Fibroblast of lung (primary cell): Measurements from ENCODE around the gene MAP2K5. TPM values are rescaled to one million over a fixed set of nuclear protein-coding genes. Genes with fewer than 3 reads are reported as not detected.

Source experiments
- DNase-seq, 2 donors: peaks; one replicate each; pipeline versions ENCODE4 v3.0.0 to v3.0.0-alpha.2; 2010; ENCODE audit warnings: low read depth in 2 of 2
- H2AFZ ChIP-seq: 2 replicates; pipeline ENCODE4 v1.5.1; 2012; ENCODE audit warnings: low read length, control low read depth, inconsistent platforms
- H3K27ac ChIP-seq: 2 replicates; pipeline ENCODE4 v1.5.1; 2011; ENCODE audit warnings: low read length, control low read depth; ENCODE audit not compliant: insufficient read depth
- H3K27me3 ChIP-seq: 2 replicates; pipeline ENCODE4 v1.5.1; 2011; ENCODE audit warnings: mild to moderate bottlenecking, low read length; ENCODE audit not compliant: control insufficient read depth, insufficient read depth
- H3K36me3 ChIP-seq: 2 replicates; pipeline ENCODE4 v1.5.1; 2011; ENCODE audit warnings: low read length; ENCODE audit not compliant: control insufficient read depth, insufficient read depth
- H3K4me1 ChIP-seq: 2 replicates; pipeline ENCODE4 v1.5.1; 2011; ENCODE audit warnings: low read length; ENCODE audit not compliant: control insufficient read depth, insufficient read depth; ENCODE audit errors: extremely low read depth
- H3K4me2 ChIP-seq: 2 replicates; pipeline ENCODE4 v1.5.1; 2011; ENCODE audit warnings: low read length, control low read depth; ENCODE audit not compliant: insufficient read depth; ENCODE audit errors: extremely low read depth
- H3K4me3 ChIP-seq, 4 experiments: fragments of 200-600 bp in 1 of 4; sonication (generic) in 1 of 4; replicated peaks in 1 of 4; 2 replicates each; pipeline ENCODE4 v1.5.1; 2011 to 2016; ENCODE audit warnings: low read length in 4 of 4, low read depth in 3 of 4, mild to moderate bottlenecking in 3 of 4, control low read depth in 2 of 4, inconsistent platforms in 1 of 4, mixed read lengths in 1 of 4; ENCODE audit not compliant: insufficient read depth in 1 of 4; ENCODE audit errors: control extremely low read depth in 1 of 4
- H3K79me2 ChIP-seq: 2 replicates; pipeline ENCODE4 v1.5.1; 2012; ENCODE audit warnings: mild to moderate bottlenecking, low read length, inconsistent platforms; ENCODE audit not compliant: control insufficient read depth, insufficient read depth
- H3K9ac ChIP-seq: 2 replicates; pipeline ENCODE4 v1.5.1; 2011; ENCODE audit warnings: mild to moderate bottlenecking, low read length, control low read depth; ENCODE audit not compliant: insufficient read depth
- H3K9me3 ChIP-seq: 2 replicates; pipeline ENCODE4 v1.5.1; 2012; ENCODE audit warnings: low read depth, low read length; ENCODE audit not compliant: control insufficient read depth, insufficient read depth
- H4K20me1 ChIP-seq: 2 replicates; pipeline ENCODE4 v1.5.1; 2011; ENCODE audit warnings: low read length; ENCODE audit not compliant: control insufficient read depth, insufficient read depth; ENCODE audit errors: extremely low read depth
- EZH2 ChIP-seq: IDR thresholded peaks from 2 replicates; pipeline ENCODE4 v1.5.1; 2012; ENCODE audit warnings: low read length, control low read depth, mild to moderate bottlenecking; ENCODE audit errors: missing control alignments
- polyA plus RNA-seq, 2 donors: library from polyadenylated mRNA; depleted of rRNA in 1 of 2; stranded (reverse) in 1 of 2; unstranded in 1 of 2; fragments of >200 nt; gene quantifications; 2 replicates each; pipeline ENCODE4 v1.2.1, GENCODE V29; 2011 to 2012; ENCODE audit warnings: missing spikeins in 1 of 2
- total RNA-seq: library from RNA; depleted of rRNA; stranded (reverse); fragments of >200 nt; gene quantifications from 2 replicates; pipeline ENCODE4 v1.2.1, GENCODE V29; 2014
- TF ChIP-seq, protein P1 (sequence below), 2 donors: IDR thresholded peaks in 1 of 2; conservative IDR thresholded peaks in 1 of 2; 1 replicate in 1 of 2; 2 replicates in 1 of 2; pipeline ENCODE4 v1.5.1; 2011 to 2012; ENCODE audit warnings: low read length in 2 of 2, control low read depth in 1 of 2, inconsistent platforms in 1 of 2, low read depth in 1 of 2, mild to moderate bottlenecking in 1 of 2

The MAP2K5 gene
- total and polyA plus RNA-seq, 2 donors (not counting 1 experiment from before 2014, with no cell fraction given) = 5.7 to 10.2 TPM

DNA sequence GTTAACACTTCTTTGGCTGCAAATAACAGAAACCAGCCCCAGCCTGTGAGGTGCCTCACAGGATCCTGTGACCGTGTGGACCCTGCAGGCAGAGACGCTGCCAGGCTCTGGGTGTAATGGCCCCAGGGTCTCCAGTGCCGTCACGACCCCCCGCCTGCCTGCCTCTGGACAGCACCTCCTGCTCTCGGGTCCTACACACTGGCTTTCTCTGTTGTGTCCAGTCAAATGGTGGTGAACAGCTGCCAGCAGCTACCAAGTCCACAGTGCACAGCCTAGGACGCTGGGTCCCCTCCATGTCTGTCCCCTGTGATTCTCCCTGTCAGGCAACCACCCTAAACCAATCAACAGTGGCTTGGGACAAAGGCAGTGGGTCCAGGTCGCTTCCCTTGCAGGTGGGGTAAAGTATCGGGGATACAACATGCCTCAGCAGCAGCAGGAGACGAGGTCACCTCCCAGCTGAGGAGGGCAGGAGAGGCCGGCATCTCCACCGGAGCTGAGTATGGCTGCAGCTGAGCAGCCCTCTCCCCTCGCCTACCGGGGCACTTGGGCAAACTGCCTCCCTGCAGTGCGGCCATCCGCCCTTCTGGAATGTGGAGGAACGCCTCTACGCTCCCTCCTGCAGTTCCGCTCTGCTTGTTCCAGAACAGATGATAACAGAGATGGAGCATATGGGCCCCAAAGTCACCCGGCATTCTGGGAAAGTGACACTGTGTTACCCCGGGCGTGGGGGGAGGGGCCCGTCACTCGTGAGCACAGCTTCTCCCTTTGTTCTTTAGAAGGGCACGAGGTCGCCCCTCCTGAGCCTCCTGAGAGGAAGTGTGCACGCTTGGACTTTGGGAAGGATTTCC, 261.7 kb downstream of the MAP2K5 start:
- Histone ChIP-seq H2AFZ (no peak overlapping the region), H3K9me3 (no peaks in the 10 kb centered on the region), H4K20me1 (no peaks in the 10 kb centered on the region), H3K9ac (no peak overlapping the region), H3K27ac (no peak overlapping the region), H3K4me1 (no peaks in the 10 kb centered on the region), H3K36me3 (no peaks in the 10 kb centered on the region), H3K27me3 (no peaks in the 10 kb centered on the region), H3K4me3 (no peak overlapping the region), H3K79me2 (no peaks in the 10 kb centered on the region), H3K4me2 (no peak overlapping the region)
- DNase-seq = no peak
- TF ChIP-seq, protein P1, sequence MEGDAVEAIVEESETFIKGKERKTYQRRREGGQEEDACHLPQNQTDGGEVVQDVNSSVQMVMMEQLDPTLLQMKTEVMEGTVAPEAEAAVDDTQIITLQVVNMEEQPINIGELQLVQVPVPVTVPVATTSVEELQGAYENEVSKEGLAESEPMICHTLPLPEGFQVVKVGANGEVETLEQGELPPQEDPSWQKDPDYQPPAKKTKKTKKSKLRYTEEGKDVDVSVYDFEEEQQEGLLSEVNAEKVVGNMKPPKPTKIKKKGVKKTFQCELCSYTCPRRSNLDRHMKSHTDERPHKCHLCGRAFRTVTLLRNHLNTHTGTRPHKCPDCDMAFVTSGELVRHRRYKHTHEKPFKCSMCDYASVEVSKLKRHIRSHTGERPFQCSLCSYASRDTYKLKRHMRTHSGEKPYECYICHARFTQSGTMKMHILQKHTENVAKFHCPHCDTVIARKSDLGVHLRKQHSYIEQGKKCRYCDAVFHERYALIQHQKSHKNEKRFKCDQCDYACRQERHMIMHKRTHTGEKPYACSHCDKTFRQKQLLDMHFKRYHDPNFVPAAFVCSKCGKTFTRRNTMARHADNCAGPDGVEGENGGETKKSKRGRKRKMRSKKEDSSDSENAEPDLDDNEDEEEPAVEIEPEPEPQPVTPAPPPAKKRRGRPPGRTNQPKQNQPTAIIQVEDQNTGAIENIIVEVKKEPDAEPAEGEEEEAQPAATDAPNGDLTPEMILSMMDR (conservative IDR thresholded peaks at IDR 0.05 in 1 of 2, IDR thresholded peaks at IDR 0.05 in 1 of 2; ENCODE audit: low read depth in 1 of 2, low read length in 2 of 2) = no peak
- no peak for TF ChIP-seq EZH2

DNA sequence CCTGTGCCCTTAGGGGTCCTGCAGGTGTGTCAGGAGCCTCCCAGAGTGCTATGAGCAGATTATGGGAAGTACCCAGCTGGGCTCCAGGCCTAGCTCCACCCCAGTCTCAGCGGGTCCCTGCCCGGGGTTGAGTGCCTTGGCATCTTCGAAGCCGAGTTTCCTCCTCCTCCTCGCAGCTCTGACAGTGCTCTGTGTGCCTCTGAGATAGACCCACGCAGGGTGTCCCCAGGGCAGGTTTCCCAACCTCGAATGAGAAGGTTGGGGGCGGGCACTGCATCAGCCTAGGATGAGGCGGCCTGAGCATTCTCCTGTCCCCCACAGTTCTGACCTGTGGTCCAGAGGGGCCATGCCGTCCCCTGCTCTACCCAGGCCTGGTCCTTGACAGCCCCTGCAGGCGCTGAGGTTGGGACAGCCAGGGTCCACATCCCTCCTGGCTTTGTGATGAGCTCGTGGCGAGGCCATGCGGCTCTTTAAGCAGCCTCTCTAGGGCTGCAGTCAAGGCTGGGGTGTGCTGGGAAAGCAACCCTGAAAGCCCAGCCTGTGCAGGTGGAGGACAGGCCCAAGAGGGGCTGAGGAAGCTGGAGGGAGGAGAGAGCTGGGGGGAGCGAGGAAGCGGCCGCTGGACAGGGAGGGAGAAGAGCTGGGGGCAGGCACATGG, 262.6 kb downstream of the MAP2K5 start:
- Histone ChIP-seq H3K4me3 (no peak overlapping the region), H3K9me3 (no peaks in the 10 kb centered on the region), H3K36me3 (no peaks in the 10 kb centered on the region), H3K9ac (no peak overlapping the region), H3K79me2 (no peaks in the 10 kb centered on the region), H3K27ac (no peak overlapping the region), H2AFZ (no peak overlapping the region), H3K27me3 (no peaks in the 10 kb centered on the region), H3K4me1 (no peaks in the 10 kb centered on the region), H3K4me2 (no peak overlapping the region), H4K20me1 (no peaks in the 10 kb centered on the region)
- no peak for TF ChIP-seq EZH2
- TF ChIP-seq, protein P1 (conservative IDR thresholded peaks at IDR 0.05 in 1 of 2, IDR thresholded peaks at IDR 0.05 in 1 of 2; ENCODE audit: low read depth in 1 of 2, low read length in 2 of 2) = no peak
- DNase-seq = no peak

DNA sequence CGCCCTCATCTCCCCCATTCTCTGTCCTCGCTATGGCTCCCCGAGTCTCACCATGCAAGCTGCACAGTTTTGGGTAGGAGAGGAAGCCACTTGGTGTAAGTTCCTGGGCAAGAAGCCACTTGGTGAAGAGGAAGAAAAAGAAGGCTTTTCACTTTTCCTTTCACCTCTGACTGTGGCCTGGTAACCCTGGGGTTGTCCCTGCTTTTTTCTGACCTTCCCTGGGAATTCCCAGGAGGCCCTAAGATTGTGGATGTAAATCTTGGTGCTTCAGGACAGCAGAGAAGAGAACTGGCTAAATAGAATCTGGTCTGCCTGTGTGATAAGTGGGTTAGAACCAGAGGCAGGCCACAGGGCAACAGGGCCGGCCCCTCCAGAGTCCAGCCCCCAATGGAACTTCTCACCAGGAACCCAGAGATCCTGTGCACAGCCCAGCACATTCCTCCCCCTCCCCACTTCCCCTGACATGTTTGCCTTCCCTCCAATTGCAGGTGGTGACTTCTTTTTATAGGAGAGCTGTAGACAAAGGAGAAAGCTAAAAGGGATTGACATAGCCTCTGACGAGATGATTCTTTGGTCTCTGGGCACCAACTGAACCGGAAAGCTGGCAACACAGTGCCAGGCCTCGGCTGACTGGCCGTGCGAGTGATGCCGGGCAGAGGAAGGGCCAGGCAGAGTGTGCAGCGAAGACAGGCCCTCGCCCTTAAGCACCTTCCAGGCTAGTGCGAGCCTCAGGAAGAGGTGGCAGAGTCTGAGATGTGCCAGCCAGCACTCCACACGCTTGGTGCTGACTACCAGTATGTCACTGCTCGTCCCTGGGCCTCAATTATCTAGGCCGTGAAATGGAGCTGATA, 263.4 kb downstream of the MAP2K5 start:
- Histone ChIP-seq H3K4me3 (no peak overlapping the region), H3K9me3 (no peaks in the 10 kb centered on the region), H3K9ac (no peak overlapping the region), H3K4me2 (no peak overlapping the region), H4K20me1 (no peaks in the 10 kb centered on the region), H3K27me3 (no peaks in the 10 kb centered on the region), H3K27ac (no peak overlapping the region), H3K79me2 (no peaks in the 10 kb centered on the region), H2AFZ (no peak overlapping the region), H3K36me3 (no peaks in the 10 kb centered on the region), H3K4me1 (no peaks in the 10 kb centered on the region)
- TF ChIP-seq EZH2 = no peak
- TF ChIP-seq, protein P1 (conservative IDR thresholded peaks at IDR 0.05 in 1 of 2, IDR thresholded peaks at IDR 0.05 in 1 of 2; ENCODE audit: low read depth in 1 of 2, low read length in 2 of 2) = no peak
- no peak for DNase-seq
